ENCODE measurements around the gene MOSPD2.
A peak's percentile ranks its signal among the peaks of the same experiment; 100 is the strongest.

Gene MOSPD2

GRCh38 chrX:14872851-14873675, at the start of gene MOSPD2, which contains the start of gene FANCB:
Gene MOSPD2 (plus strand): TSS chrX:14873421. CDS start chrX:14873529, 108 bp downstream.
Gene FANCB (minus strand): TSS chrX:14873069. CDS start chrX:14865510, 7,559 bp downstream.
- DNase-seq (ENCODE audit: low read depth) = peak; percentile 94

- DNase-seq (ENCODE audit: low read depth) = peak; percentile 3
Observed at GRCh38 chrX:14825851-14826250, 47.4 kb upstream of the MOSPD2 start.

GRCh38 chrX:14826319-14826718, 46.9 kb upstream of the MOSPD2 start:
- no peak for DNase-seq (ENCODE audit: low read depth)

- no peak for DNase-seq (ENCODE audit: low read depth)
Observed at GRCh38 chrX:14829643-14830042, 43.6 kb upstream of the MOSPD2 start.

- DNase-seq (ENCODE audit: low read depth) = no peak
Observed at GRCh38 chrX:14832151-14832550, 41.1 kb upstream of the MOSPD2 start.

GRCh38 chrX:14832586-14832985, 40.6 kb upstream of the MOSPD2 start:
- DNase-seq (ENCODE audit: low read depth) = no peak

GRCh38 chrX:14837155-14837554, 36.1 kb upstream of the MOSPD2 start:
- DNase-seq (ENCODE audit: low read depth) = no peak

- no peak for DNase-seq (ENCODE audit: low read depth)
Observed at GRCh38 chrX:14843666-14844065, 29.6 kb upstream of the MOSPD2 start.

GRCh38 chrX:14851526-14851925, 21.7 kb upstream of the MOSPD2 start:
- DNase-seq (ENCODE audit: low read depth) = no peak

GRCh38 chrX:14864631-14865030, 8.6 kb upstream of the MOSPD2 start:
- no peak for DNase-seq (ENCODE audit: low read depth)

- DNase-seq (ENCODE audit: low read depth) = peak; percentile 14
Observed at GRCh38 chrX:14865201-14865600, 8.0 kb upstream of the MOSPD2 start.

- no peak for DNase-seq (ENCODE audit: low read depth)
Observed at GRCh38 chrX:14871767-14872166, 1.5 kb upstream of the MOSPD2 start.

GRCh38 chrX:14872355-14872754, 866 bp upstream of the MOSPD2 start:
- no peak for DNase-seq (ENCODE audit: low read depth)

- DNase-seq (ENCODE audit: low read depth) = no peak
Observed at GRCh38 chrX:14873676-14874049, 442 bp downstream of the MOSPD2 start.

GRCh38 chrX:14875624-14876023, 2.4 kb downstream of the MOSPD2 start:
- no peak for DNase-seq (ENCODE audit: low read depth)

GRCh38 chrX:14883826-14884225, 10.6 kb downstream of the MOSPD2 start:
- no peak for DNase-seq (ENCODE audit: low read depth)

- DNase-seq (ENCODE audit: low read depth) = no peak
Observed at GRCh38 chrX:14884714-14885113, 11.5 kb downstream of the MOSPD2 start.

- DNase-seq (ENCODE audit: low read depth) = no peak
Observed at GRCh38 chrX:14886252-14886651, 13.0 kb downstream of the MOSPD2 start.

GRCh38 chrX:14896273-14896672, 23.1 kb downstream of the MOSPD2 start:
- DNase-seq (ENCODE audit: low read depth) = no peak

- DNase-seq (ENCODE audit: low read depth) = no peak
Observed at GRCh38 chrX:14897042-14897441, 23.8 kb downstream of the MOSPD2 start.

GRCh38 chrX:14899607-14900006, 26.4 kb downstream of the MOSPD2 start:
- peak; percentile 3 for DNase-seq (ENCODE audit: low read depth)

- DNase-seq (ENCODE audit: low read depth) = no peak
Observed at GRCh38 chrX:14902537-14902936, 29.3 kb downstream of the MOSPD2 start.

GRCh38 chrX:14903891-14904290, 30.7 kb downstream of the MOSPD2 start:
- peak; percentile 1 for DNase-seq (ENCODE audit: low read depth)

GRCh38 chrX:14913241-14913640, 40.0 kb downstream of the MOSPD2 start:
- DNase-seq (ENCODE audit: low read depth) = no peak
